ENCODE data around the gene ERBB2. TPM values are rescaled to one million over a fixed set of nuclear protein-coding genes. Genes with fewer than 3 reads are reported as not detected.

ERBB2 gene
- total and polyA plus RNA-seq, 2 of the 13 experiments (the other 11 are each of a cell fraction or from before 2014, with no cell fraction given) = 57.7 to 64.1 TPM

DNA sequence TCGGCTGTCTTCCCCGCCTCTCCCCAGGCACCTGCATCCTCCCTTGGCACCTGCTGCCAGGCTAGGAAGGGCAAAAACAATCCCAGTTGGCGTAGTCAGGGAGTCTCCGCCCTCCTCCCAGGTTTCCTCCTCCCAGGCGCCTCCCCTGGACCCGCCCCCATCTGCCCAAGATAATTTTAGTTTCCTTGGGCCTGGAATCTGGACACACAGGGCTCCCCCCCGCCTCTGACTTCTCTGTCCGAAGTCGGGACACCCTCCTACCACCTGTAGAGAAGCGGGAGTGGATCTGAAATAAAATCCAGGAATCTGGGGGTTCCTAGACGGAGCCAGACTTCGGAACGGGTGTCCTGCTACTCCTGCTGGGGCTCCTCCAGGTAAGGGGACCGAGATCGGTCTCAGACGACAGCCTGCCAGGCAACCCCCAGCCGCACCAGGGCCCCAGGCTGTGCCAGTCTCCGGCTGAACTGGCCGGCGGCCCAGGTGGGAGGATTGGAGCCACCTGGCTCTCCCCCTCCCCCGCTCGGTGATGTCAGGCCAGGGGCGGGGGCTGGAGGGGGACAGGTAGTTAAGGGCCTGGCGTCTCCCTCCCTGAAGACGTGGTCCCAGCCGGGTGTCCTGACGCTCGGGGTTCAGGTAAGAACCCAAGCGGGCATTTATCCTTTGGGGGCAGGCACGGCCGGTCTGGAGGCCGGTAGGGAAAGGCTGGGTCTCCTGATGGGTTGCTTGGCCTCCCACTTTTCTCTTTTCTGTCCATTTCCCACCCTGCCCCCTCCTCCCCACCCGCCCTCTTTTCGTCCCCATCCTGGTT lies 38.1 kb downstream of the ERBB2 start, which contains the start of gene GRB7 (continued):
- TF ChIP-seq ZNF263 (CRISPR knock-in tag; IDR thresholded peaks at IDR 0.05) (peak; percentile 82), TRIM24 (CRISPR knock-in tag; IDR thresholded peaks at IDR 0.05) (no peak), CHCHD3 (CRISPR knock-in tag; IDR thresholded peaks at IDR 0.05) (peak; percentile 18; the same call in 1 of the 2 replicates), CC2D1A (CRISPR knock-in tag; IDR thresholded peaks at IDR 0.05) (no peak), MAZ (IDR thresholded peaks at IDR 0.05; ENCODE audit: borderline replicate concordance, low read depth, low read length) (no peak; the same call in 1 of the 2 replicates), MAZ (CRISPR knock-in tag; IDR thresholded peaks at IDR 0.05; ENCODE audit: low read depth) (peak; percentile 44), PPARG (CRISPR knock-in tag; conservative IDR thresholded peaks at IDR 0.05) (no peak; the same call in 1 of the 2 replicates), ZNF607 (CRISPR knock-in tag; IDR thresholded peaks at IDR 0.05; ENCODE audit: borderline replicate concordance) (peak; percentile 75; the same call in 1 of the 2 replicates), ZNF556 (CRISPR knock-in tag; IDR thresholded peaks at IDR 0.05; ENCODE audit: borderline replicate concordance) (peak; percentile 88; the same call in 1 of the 2 replicates), ZNF777 (CRISPR knock-in tag; IDR thresholded peaks at IDR 0.05) (peak; percentile 67), SRSF9 (IDR thresholded peaks at IDR 0.05; ENCODE audit: borderline replicate concordance, insufficient read depth, low read depth, low read length, poor library complexity, severe bottlenecking) (no peak), ZNF205 (CRISPR knock-in tag; IDR thresholded peaks at IDR 0.05) (no peak; the same call in 1 of the 2 replicates), ZNF687 (CRISPR knock-in tag; IDR thresholded peaks at IDR 0.05) (peak; percentile 85), RNF219 (CRISPR knock-in tag; IDR thresholded peaks at IDR 0.05) (0 out of 2 replicates have a peak, but pooled peaks have one; percentile 79), ZSCAN30 (CRISPR knock-in tag; IDR thresholded peaks at IDR 0.05) (peak; percentile 54; the same call in 1 of the 2 replicates), ZNF891 (CRISPR knock-in tag; IDR thresholded peaks at IDR 0.05) (peak; percentile 48; the same call in 1 of the 2 replicates)
- TF ChIP-seq, protein P1, sequence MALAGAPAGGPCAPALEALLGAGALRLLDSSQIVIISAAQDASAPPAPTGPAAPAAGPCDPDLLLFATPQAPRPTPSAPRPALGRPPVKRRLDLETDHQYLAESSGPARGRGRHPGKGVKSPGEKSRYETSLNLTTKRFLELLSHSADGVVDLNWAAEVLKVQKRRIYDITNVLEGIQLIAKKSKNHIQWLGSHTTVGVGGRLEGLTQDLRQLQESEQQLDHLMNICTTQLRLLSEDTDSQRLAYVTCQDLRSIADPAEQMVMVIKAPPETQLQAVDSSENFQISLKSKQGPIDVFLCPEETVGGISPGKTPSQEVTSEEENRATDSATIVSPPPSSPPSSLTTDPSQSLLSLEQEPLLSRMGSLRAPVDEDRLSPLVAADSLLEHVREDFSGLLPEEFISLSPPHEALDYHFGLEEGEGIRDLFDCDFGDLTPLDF (CRISPR knock-in tag; IDR thresholded peaks at IDR 0.05) = no peak; the same call in 1 of the 2 replicates
- TF ChIP-seq, protein P2, sequence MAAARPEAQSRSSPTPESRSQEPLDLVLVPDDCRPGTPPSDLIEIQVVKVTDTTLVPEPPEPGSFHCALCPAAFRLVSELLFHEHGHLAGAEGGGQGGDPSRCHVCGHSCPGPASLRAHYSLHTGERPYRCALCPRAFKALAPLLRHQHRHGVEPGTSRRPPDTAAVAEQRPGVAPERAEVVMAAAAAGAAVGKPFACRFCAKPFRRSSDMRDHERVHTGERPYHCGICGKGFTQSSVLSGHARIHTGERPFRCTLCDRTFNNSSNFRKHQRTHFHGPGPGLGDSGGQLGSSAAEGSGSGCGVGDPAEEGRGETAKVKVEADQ (CRISPR knock-in tag; IDR thresholded peaks at IDR 0.05; ENCODE audit: borderline replicate concordance) = no peak; the same call in 1 of the 2 replicates
- TF ChIP-seq, protein P3, sequence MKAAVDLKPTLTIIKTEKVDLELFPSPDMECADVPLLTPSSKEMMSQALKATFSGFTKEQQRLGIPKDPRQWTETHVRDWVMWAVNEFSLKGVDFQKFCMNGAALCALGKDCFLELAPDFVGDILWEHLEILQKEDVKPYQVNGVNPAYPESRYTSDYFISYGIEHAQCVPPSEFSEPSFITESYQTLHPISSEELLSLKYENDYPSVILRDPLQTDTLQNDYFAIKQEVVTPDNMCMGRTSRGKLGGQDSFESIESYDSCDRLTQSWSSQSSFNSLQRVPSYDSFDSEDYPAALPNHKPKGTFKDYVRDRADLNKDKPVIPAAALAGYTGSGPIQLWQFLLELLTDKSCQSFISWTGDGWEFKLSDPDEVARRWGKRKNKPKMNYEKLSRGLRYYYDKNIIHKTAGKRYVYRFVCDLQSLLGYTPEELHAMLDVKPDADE (CRISPR knock-in tag; IDR thresholded peaks at IDR 0.05) = peak; percentile 85
